ENCODE measurements around the gene ADCY9. TPM values are rescaled to one million over a fixed set of nuclear protein-coding genes. Genes with fewer than 3 reads are reported as not detected.

The ADCY9 gene
- total and polyA plus RNA-seq, 2 donors from 2014 or later: 6.8 to 23.7 TPM

DNA sequence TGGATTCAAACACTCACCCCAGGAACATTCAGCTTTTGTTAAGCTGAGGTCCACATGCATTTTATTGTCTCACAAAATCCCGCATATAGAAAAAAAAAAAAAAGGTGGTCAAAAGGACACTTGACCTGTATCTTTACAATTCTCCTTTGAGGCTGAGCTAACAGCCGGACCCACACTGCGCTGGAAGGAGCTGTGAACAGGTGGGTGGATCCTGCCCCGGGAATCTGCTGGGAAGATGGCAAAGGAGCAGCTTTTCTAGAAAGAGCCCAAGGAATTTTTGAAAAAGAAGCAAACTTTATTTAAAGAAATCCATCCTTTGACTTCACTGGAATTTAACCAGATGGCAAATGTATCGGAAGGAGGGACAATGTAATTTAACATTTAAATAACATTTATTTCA lies 108.1 kb downstream of the ADCY9 start:
- Histone ChIP-seq H3K36me3 (ENCODE audit: control insufficient read depth in 2 of 3, insufficient read depth in 3 of 3, low read length in 3 of 3) (no peaks in the 10 kb centered on the region), H3K9ac (ENCODE audit: low read length in 3 of 3) (no peak overlapping the region), H3K27me3 (ENCODE audit: control insufficient read depth, insufficient read depth, low read length) (no peaks in the 10 kb centered on the region), H3K27ac (ENCODE audit: low read depth in 2 of 2, low read length in 2 of 2) (no peak overlapping the region), H3K4me1 (ENCODE audit: control insufficient read depth in 2 of 3, insufficient read depth in 2 of 3, low read depth in 1 of 3, low read length in 3 of 3) (peaks cover 0 to 19% (median 14%) of the 10 kb centered on the region in 3 donors), H3K4me3 (ENCODE audit: low read length in 3 of 3) (no peak overlapping the region), H3K9me3 (ENCODE audit: control insufficient read depth in 2 of 3, insufficient read depth in 1 of 3, low read length in 3 of 3) (no peaks in the 10 kb centered on the region)
- intact Hi-C loops (cut with DNase I): no loop called here
- FAIRE-seq: no peak
- no peak for TF ChIP-seq CTCF (IDR thresholded peaks at IDR 0.05; ENCODE audit: borderline replicate concordance, extremely low read depth, insufficient read depth)
- DNase-seq: peak in 1 of 5 donors; percentile 11

DNA sequence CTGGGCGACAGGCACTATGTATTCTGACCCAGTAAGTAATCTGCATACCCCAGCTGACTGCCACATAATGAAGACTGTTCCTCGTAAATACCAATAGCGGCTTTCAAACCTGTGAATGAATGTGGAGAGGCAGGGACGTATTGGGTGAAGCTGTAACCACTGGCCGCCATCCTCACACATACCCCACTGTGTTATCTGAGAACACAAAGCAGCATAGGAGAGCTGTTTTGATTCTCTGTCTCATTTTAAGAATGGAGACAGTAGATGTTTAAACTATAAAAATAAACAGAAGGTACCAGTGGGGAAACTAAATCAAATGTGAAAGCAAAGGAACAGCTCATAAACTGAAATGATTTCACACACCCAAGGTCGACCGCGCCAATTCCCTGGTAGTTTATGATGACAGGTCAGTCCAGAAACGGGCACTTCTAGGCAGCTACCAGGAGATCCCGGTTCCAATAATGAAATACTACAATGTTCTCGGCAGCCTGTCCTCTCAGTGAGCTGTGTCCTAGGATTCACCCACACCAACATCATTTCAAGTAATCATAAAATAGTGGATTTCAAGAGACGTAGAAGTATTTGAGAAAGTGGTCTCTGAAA lies 109.7 kb downstream of the ADCY9 start:
- intact Hi-C loops (cut with DNase I): no loop called here
- FAIRE-seq (no peak), DNase-seq (peak in 1 of 5 donors; percentile 10)
- Histone ChIP-seq H3K27me3 (ENCODE audit: control insufficient read depth, insufficient read depth, low read length) (no peaks in the 10 kb centered on the region), H3K9me3 (ENCODE audit: control insufficient read depth in 2 of 3, insufficient read depth in 1 of 3, low read length in 3 of 3) (no peaks in the 10 kb centered on the region), H3K4me1 (ENCODE audit: control insufficient read depth in 2 of 3, insufficient read depth in 2 of 3, low read depth in 1 of 3, low read length in 3 of 3) (peaks cover 0 to 16% (median 10%) of the 10 kb centered on the region in 3 donors), H3K4me3 (ENCODE audit: low read length in 3 of 3) (no peak overlapping the region), H3K36me3 (ENCODE audit: control insufficient read depth in 2 of 3, insufficient read depth in 3 of 3, low read length in 3 of 3) (no peaks in the 10 kb centered on the region), H3K27ac (ENCODE audit: low read depth in 2 of 2, low read length in 2 of 2) (no peak overlapping the region), H3K9ac (ENCODE audit: low read length in 3 of 3) (no peak overlapping the region)
- no peak for TF ChIP-seq CTCF (IDR thresholded peaks at IDR 0.05; ENCODE audit: borderline replicate concordance, extremely low read depth, insufficient read depth)

DNA sequence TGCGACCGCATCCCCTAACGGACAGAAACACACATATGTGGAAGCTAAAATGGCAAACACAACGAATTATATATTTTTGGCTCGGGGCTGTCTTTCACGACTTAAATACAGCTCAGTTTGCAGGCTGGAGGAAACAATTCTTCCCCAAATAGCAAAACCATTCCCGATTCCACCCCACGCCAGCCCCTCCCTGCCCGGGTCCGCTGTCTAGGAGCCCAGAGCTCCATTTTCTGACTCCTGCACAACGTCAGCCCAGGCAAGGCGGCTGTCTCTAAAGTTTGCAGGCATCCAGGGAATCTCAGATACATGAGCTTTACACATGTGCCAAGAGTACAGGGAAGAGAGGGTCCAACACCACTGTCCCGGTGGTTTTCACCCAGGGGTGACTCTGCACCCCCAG lies 110.5 kb downstream of the ADCY9 start:
- H3K9ac ChIP-seq (ENCODE audit: low read length in 3 of 3): no peak overlapping the region
- H3K27me3 ChIP-seq (ENCODE audit: control insufficient read depth, insufficient read depth, low read length): no peaks in the 10 kb centered on the region
- DNase-seq (no peak), FAIRE-seq (no peak)
- H3K9me3 ChIP-seq (ENCODE audit: control insufficient read depth in 2 of 3, insufficient read depth in 1 of 3, low read length in 3 of 3): no peaks in the 10 kb centered on the region
- intact Hi-C loops (cut with DNase I): no loop called here
- no peak overlapping the region for H3K4me3 ChIP-seq (ENCODE audit: low read length in 3 of 3)
- H3K27ac ChIP-seq (ENCODE audit: low read depth in 2 of 2, low read length in 2 of 2): no peak overlapping the region
- TF ChIP-seq CTCF (IDR thresholded peaks at IDR 0.05; ENCODE audit: borderline replicate concordance, extremely low read depth, insufficient read depth): no peak
- H3K36me3 ChIP-seq (ENCODE audit: control insufficient read depth in 2 of 3, insufficient read depth in 3 of 3, low read length in 3 of 3): no peaks in the 10 kb centered on the region
- peaks cover 0 to 10% (median 9%) of the 10 kb centered on the region in 3 donors for H3K4me1 ChIP-seq (ENCODE audit: control insufficient read depth in 2 of 3, insufficient read depth in 2 of 3, low read depth in 1 of 3, low read length in 3 of 3)

GRCh38 chr16:4005281-4005680 lies 111.0 kb downstream of the ADCY9 start:
- no peak overlapping the region for H3K9ac ChIP-seq (ENCODE audit: low read length in 3 of 3)
- FAIRE-seq (no peak), DNase-seq (peak in 1 of 5 donors; percentile 23)
- intact Hi-C loops (cut with DNase I): no loop called here
- H3K27ac ChIP-seq (ENCODE audit: low read depth in 2 of 2, low read length in 2 of 2): no peak overlapping the region
- no peak for TF ChIP-seq CTCF (IDR thresholded peaks at IDR 0.05; ENCODE audit: borderline replicate concordance, extremely low read depth, insufficient read depth)
- peaks cover 0 to 8% (median 6%) of the 10 kb centered on the region in 3 donors for H3K4me1 ChIP-seq (ENCODE audit: control insufficient read depth in 2 of 3, insufficient read depth in 2 of 3, low read depth in 1 of 3, low read length in 3 of 3)
- no peaks in the 10 kb centered on the region for H3K27me3 ChIP-seq (ENCODE audit: control insufficient read depth, insufficient read depth, low read length)
- no peak overlapping the region for H3K4me3 ChIP-seq (ENCODE audit: low read length in 3 of 3)
- H3K9me3 ChIP-seq (ENCODE audit: control insufficient read depth in 2 of 3, insufficient read depth in 1 of 3, low read length in 3 of 3): no peaks in the 10 kb centered on the region
- no peaks in the 10 kb centered on the region for H3K36me3 ChIP-seq (ENCODE audit: control insufficient read depth in 2 of 3, insufficient read depth in 3 of 3, low read length in 3 of 3)

Data from kidney (tissue), 14 donors.